Measurements from ENCODE around the gene XPNPEP1. TPM values are rescaled to one million over a fixed set of nuclear protein-coding genes. Genes with fewer than 3 reads are reported as not detected.

Gene XPNPEP1
- total and polyA plus RNA-seq, 2 of the 4 experiments (the other 2 are of a cell fraction): 164 to 311 TPM

DNA sequence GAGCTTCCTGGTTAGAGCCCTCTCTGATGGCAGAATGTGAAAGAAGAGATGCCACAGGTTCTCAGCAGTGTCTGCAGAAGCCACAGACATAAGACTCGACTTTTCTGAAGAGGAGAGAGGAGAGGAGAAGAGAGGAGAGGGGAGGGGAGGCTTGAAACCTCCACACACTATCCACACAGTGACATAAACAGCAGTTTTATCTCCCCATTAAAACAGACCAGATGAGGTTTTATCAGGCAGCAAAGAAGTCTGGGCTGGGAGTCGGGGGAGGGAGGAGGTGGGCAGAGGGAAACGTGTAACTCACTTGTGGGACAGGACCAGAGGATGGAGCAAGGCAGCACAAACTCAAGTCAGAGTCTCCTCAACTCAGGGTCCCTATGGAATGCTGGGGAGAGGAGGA, 76.5 kb downstream of the XPNPEP1 start:
- H3K4me1 ChIP-seq (ENCODE audit: control insufficient read depth, insufficient read depth, low read length): no peaks in the 10 kb centered on the region
- no peak overlapping the region for H3K18ac ChIP-seq (ENCODE audit: low read depth, low read length)
- no CpG with 5 or more reads among the region's 3 CpGs for WGBS, 2 experiments (ENCODE audit: extremely low coverage in 2 of 2, insufficient read length in 1 of 2)
- H2BK120ac ChIP-seq (ENCODE audit: low read depth, low read length): no peak overlapping the region
- H3K27ac ChIP-seq (ENCODE audit: insufficient read depth, low read length): no peak overlapping the region
- no peaks in the 10 kb centered on the region for H4K20me1 ChIP-seq (ENCODE audit: insufficient read depth, low read length)
- peaks cover 12% of the 10 kb centered on the region for H3K27me3 ChIP-seq (ENCODE audit: control insufficient read depth, insufficient read depth, low read length)
- no peak overlapping the region for H2BK20ac ChIP-seq (ENCODE audit: low read depth, low read length)
- no peaks in the 10 kb centered on the region for H3K9me3 ChIP-seq (ENCODE audit: control insufficient read depth, insufficient read depth, low read length)
- H3K36me3 ChIP-seq (ENCODE audit: control insufficient read depth, insufficient read depth, low read length): no peaks in the 10 kb centered on the region
- ChIA-PET POLR2A (ENCODE audit: unreplicated experiment) (no interaction called here), CTCF (no interaction called here)
- H4K91ac ChIP-seq (ENCODE audit: insufficient read depth, low read depth, low read length): no peak overlapping the region
- dilution Hi-C loops (cut with HindIII; ENCODE audit: low sequenced_read_pairs, unreplicated experiment): no loop called here
- H2AFZ ChIP-seq (replicated peaks; ENCODE audit: low read length, poor library complexity): no peak overlapping the region
- ATAC-seq (ENCODE audit: low read depth): no peak
- H3K4me2 ChIP-seq (ENCODE audit: low read depth, low read length): no peak overlapping the region
- H3K9me1 ChIP-seq (ENCODE audit: insufficient read depth, low read length): no peaks in the 10 kb centered on the region
- no peak overlapping the region for H4K8ac ChIP-seq (ENCODE audit: low read depth in 2 of 2, low read length in 2 of 2)
- DNase-seq: no peak
- H3K79me1 ChIP-seq (ENCODE audit: low read depth in 1 of 2, low read length in 2 of 2): no peaks in the 10 kb centered on the region
- H3K14ac ChIP-seq (replicated peaks; ENCODE audit: low read depth, low read length): no peak overlapping the region
- no peak overlapping the region for H2AK9ac ChIP-seq (replicated peaks; ENCODE audit: low read depth, low read length, poor library complexity)
- H3K23ac ChIP-seq (ENCODE audit: low read depth, low read length): no peak overlapping the region
- no peak overlapping the region for H3K56ac ChIP-seq (ENCODE audit: extremely low read depth, insufficient read depth, low read length)
- TF ChIP-seq NFE2L2 (IDR thresholded peaks at IDR 0.05; ENCODE audit: low read depth, low read length) (no peak), MAFK (IDR thresholded peaks at IDR 0.05; ENCODE audit: low read depth, low read length) (no peak), RCOR1 (IDR thresholded peaks at IDR 0.05; ENCODE audit: insufficient replicate concordance, low read length) (no peak), MAZ (IDR thresholded peaks at IDR 0.05; ENCODE audit: borderline replicate concordance, low read depth, low read length) (no peak), ELK1 (IDR thresholded peaks at IDR 0.05; ENCODE audit: borderline replicate concordance, low read depth, low read length) (no peak), RFX5 (IDR thresholded peaks at IDR 0.05; ENCODE audit: low read depth, low read length) (no peak), POLR2A (IDR thresholded peaks at IDR 0.05; ENCODE audit: low read depth, low read length) (no peak), CTCF (conservative IDR thresholded peaks at IDR 0.05; ENCODE audit: low read depth, low read length) (no peak), CHD1 (IDR thresholded peaks at IDR 0.05; ENCODE audit: low read depth, low read length) (no peak), FOS (IDR thresholded peaks at IDR 0.05; ENCODE audit: low read depth, low read length) (no peak)
- no peak overlapping the region for H3K9ac ChIP-seq (ENCODE audit: low read depth, low read length)
- H4K5ac ChIP-seq (ENCODE audit: low read depth, low read length): no peak overlapping the region
- intact Hi-C loops (cut with micrococcal nuclease): no loop called here
- no peak overlapping the region for H3K4me3 ChIP-seq (ENCODE audit: insufficient read depth, low read depth, low read length)
- BruUV-seq (replicated peaks): no TSS peak
- H2AK5ac ChIP-seq (ENCODE audit: low read depth, low read length): no peak overlapping the region
- in situ Hi-C loops (cut with MboI; ENCODE audit: low sequenced_read_pairs): no loop called here
- no peak overlapping the region for H3K4ac ChIP-seq (ENCODE audit: low read depth, low read length)
- H2BK5ac ChIP-seq (ENCODE audit: low read depth, low read length, poor library complexity, severe bottlenecking): no peak overlapping the region
- H2BK15ac ChIP-seq (ENCODE audit: low read depth, low read length): no peak overlapping the region

Data from IMR-90 (cell line).